GM21786 (cell line): ENCODE data around the gene CCDC191.
A peak's percentile ranks its signal among the peaks of the same experiment; 100 is the strongest.

Source experiments
- ATAC-seq: cut with Tn5 transposase; IDR thresholded peaks from one replicate; pipeline ENCODE4 v1.9.1; 2021; ENCODE audit not compliant: unreplicated experiment

CCDC191 gene

GRCh38 chr3:114058646-114059045, 2.3 kb upstream of the CCDC191 start:
- ATAC-seq: no peak

- no peak for ATAC-seq
Observed at GRCh38 chr3:114057011-114057347, 653 bp upstream of the CCDC191 start.

- no peak for ATAC-seq
Observed at GRCh38 chr3:114052216-114052615, 4.1 kb downstream of the CCDC191 start.

GRCh38 chr3:114043205-114043604, 13.1 kb downstream of the CCDC191 start:
- no peak for ATAC-seq

- no peak for ATAC-seq
Observed at GRCh38 chr3:114035896-114036295, 20.4 kb downstream of the CCDC191 start.

- no peak for ATAC-seq
Observed at GRCh38 chr3:114034787-114035545, 21.4 kb downstream of the CCDC191 start.

- ATAC-seq: no peak
Observed at GRCh38 chr3:114034211-114034610, 22.1 kb downstream of the CCDC191 start.

GRCh38 chr3:114033721-114034120, 22.6 kb downstream of the CCDC191 start:
- ATAC-seq: no peak

- no peak for ATAC-seq
Observed at GRCh38 chr3:114026331-114026730, 30.0 kb downstream of the CCDC191 start.

GRCh38 chr3:114025451-114025850, 30.9 kb downstream of the CCDC191 start:
- no peak for ATAC-seq

GRCh38 chr3:114022145-114022802, 34.1 kb downstream of the CCDC191 start:
- no peak for ATAC-seq

GRCh38 chr3:114020907-114021306, 35.4 kb downstream of the CCDC191 start:
- no peak for ATAC-seq

GRCh38 chr3:114019486-114019885, 36.8 kb downstream of the CCDC191 start:
- no peak for ATAC-seq

GRCh38 chr3:114014211-114014610, 42.1 kb downstream of the CCDC191 start:
- ATAC-seq: no peak

- peak; percentile 84 for ATAC-seq
Observed at GRCh38 chr3:114011059-114011797, 45.1 kb downstream of the CCDC191 start.

- ATAC-seq: peak; percentile 96
Observed at GRCh38 chr3:114005481-114005880, 50.8 kb downstream of the CCDC191 start.

- ATAC-seq: peak; percentile 69
Observed at GRCh38 chr3:113985541-113985940, 70.8 kb downstream of the CCDC191 start.

- no peak for ATAC-seq
Observed at GRCh38 chr3:113983544-113983943, 72.8 kb downstream of the CCDC191 start.

- no peak for ATAC-seq
Observed at GRCh38 chr3:113981803-113982202, 74.5 kb downstream of the CCDC191 start.

- ATAC-seq: no peak
Observed at GRCh38 chr3:113979916-113980315, 76.4 kb downstream of the CCDC191 start.

GRCh38 chr3:113977822-113978221, 78.5 kb downstream of the CCDC191 start:
- ATAC-seq: no peak

- no peak for ATAC-seq
Observed at GRCh38 chr3:113968986-113969385, 87.3 kb downstream of the CCDC191 start.
